DMS53 (cell line): ENCODE measurements around the gene EXD1.
"Not testable (repeated sequence)": the region's sequence is repeated elsewhere in the genome, so short reads cannot be mapped to it uniquely, and the experiment has no call there.

Experiments used
- DNase-seq: peaks from one replicate; lab custom pipeline; 2025; lab: John Stamatoyannopoulos, UW

Gene EXD1, protein sequence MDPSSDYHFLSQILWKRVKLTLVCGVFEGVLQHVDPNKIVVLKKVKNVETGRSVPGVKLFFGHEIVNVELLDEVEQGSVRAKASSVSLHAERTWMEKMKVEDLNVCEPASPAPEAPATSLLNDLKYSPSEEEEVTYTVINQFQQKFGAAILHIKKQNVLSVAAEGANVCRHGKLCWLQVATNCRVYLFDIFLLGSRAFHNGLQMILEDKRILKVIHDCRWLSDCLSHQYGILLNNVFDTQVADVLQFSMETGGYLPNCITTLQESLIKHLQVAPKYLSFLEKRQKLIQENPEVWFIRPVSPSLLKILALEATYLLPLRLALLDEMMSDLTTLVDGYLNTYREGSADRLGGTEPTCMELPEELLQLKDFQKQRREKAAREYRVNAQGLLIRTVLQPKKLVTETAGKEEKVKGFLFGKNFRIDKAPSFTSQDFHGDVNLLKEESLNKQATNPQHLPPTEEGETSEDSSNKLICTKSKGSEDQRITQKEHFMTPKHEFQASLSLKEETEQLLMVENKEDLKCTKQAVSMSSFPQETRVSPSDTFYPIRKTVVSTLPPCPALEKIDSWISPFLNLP

GRCh38 chr15:41230650-41231421, at the start of gene EXD1, which contains the start of gene CHP1:
EXD1 (minus strand) TSS chr15:41230757; CDS start chr15:41226575, 4,182 bp downstream.
CHP1 (plus strand) TSS chr15:41231268; CDS start chr15:41231383, 115 bp downstream.
- peak; percentile 97 for DNase-seq

DNA sequence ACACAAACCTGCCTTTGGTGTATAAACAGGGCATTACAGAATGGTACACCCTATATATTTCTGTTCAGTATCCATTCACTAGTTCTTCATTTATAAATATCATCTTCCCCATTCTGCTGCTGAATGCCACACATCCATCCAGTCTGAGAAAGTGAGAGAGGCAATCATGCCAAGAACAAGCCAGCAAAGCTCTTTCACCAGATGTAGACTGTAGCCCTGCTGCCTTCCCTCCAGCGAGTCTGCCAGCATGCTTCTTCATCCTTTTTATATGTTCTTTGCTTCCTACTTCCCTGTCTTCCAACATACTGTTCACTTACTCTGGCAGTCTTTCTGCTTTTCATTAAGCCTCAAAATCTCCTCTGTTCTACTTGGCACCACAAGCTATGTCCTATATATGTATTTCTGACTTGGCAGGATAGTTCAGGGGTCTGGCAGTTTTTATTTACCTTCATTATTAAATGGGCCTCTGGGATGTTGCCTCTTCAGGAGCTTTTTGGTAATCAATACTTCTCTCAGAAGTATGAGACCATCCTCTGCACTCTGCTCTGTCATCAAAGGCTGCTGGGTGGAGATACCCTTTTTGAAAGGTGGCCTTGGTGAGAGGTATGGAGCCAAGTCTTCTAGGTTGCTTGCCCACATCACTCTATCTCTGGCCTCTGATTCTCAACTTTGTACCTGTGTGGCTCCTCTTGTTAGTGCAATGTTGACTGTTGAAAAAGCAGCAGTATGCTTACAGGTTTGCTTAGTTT, 49.2 kb upstream of the EXD1 start:
- DNase-seq: no peak

GRCh38 chr15:41278319-41278718, 47.8 kb upstream of the EXD1 start:
- no peak for DNase-seq

- no peak for DNase-seq
These were observed 46.3 kb upstream of the EXD1 start for GRCh38 chr15:41276831-41277230.

DNA sequence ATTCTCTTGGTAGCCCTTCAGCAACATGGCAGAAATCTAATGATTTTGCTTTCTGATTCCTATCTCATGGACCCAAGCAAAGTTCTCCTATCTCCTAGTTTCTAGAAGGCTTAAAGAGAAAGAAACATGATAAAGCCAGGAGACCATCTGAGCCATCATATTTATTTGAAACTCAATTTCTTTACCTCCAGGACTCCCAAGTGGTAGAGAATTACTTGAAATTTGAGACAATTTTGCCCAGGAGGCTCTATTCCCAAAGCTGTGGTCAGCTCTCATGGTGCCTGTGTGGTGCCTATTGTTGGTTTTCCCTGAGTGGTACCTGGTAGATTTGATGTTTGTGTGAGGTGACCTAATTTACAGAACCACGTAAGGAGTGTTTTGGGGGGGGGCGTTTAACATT, 39.3 kb upstream of the EXD1 start:
- DNase-seq: no peak

DNA sequence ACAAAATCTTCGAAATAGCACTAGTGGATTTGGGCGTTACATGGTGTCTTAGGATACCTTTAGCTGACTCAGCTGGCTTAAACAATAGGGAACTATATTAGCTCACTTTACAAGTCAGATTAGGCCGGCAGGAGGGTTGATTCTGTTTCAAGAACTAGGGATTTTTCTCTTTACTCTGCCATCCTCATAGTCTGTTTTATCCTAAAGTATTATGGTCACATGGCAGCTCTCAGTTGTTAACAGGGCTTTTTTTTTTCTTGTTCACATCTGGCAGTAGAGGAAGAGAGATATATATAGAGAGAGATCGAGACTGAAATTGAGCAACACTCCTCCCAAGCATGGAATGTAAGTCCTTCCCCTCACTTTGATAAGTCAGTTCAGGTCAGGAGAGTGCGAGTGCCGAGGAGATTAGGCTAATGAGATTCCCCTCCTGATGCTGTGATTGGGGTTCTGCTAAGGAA, 33.4 kb upstream of the EXD1 start:
- DNase-seq: no peak

GRCh38 chr15:41262571-41262970, 32.0 kb upstream of the EXD1 start:
- DNase-seq: no peak

DNA sequence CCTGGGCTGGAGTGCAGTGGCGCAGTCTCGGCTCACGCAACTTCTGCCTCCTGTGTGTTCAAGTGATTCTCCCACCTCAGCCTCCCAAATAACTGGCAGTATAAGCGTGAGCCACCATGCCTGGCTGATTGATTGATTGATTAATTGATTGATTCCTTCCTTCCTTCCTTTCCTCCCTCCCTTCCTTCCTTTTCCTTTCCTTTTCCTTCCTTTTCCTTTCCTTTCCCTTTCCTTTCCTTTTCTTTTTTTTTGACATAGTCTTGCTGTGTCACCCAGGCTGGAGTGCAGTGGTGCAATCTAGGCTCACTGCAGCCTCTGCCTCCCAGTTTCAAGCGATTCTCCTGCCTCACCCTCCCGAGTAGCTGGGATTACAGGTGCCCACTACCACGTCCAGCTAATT, 30.4 kb upstream of the EXD1 start:
- DNase-seq: not testable (repeated sequence)

- DNase-seq: no peak
These were observed 29.1 kb upstream of the EXD1 start for GRCh38 chr15:41259546-41260189.

GRCh38 chr15:41258750-41259471, 28.4 kb upstream of the EXD1 start:
- no peak for DNase-seq

- no peak for DNase-seq
These were observed 26.1 kb upstream of the EXD1 start for GRCh38 chr15:41256577-41257038.

- no peak for DNase-seq
These were observed 25.5 kb upstream of the EXD1 start for GRCh38 chr15:41256103-41256502.

DNA sequence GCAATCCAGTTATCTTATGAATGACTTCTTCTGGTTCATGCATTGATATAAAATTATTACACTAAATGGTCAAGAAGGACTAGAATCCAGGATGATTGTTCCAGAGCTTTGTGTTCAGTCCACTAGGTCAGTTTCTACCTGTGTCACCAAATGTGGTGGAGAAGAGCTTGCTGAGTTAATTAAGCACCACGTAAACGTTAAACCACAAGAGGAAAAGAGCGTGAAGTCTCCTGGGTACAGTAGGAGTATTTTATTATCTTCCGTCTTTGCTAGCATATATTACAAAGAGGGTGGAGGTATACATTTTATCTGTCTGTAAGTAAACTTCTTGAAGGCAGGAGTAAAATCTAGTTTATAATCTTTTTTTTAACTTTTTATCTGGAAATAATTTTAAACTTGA, 24.0 kb upstream of the EXD1 start:
- no peak for DNase-seq

DNA sequence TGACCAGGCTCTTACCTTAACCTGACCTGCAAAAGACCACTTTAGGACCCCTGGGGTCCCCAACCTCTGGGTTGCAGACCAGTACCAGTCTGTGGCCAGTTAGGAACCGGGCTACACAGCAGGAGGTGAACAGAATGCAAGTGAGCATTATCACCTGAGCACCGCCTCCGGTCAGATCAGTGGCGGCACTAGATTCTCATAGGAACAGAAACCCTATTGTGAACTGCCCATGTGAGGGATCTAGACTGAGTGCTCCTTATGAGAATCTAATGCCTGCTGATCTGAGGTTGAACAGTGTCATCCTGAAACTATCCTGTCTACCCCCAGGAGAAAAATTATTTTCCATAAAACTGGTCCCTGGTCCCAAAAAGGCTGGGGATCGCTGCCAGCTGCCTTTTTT, 20.9 kb upstream of the EXD1 start:
- DNase-seq: no peak

GRCh38 chr15:41250745-41251144, 20.2 kb upstream of the EXD1 start:
- DNase-seq: not testable (repeated sequence)

DNA sequence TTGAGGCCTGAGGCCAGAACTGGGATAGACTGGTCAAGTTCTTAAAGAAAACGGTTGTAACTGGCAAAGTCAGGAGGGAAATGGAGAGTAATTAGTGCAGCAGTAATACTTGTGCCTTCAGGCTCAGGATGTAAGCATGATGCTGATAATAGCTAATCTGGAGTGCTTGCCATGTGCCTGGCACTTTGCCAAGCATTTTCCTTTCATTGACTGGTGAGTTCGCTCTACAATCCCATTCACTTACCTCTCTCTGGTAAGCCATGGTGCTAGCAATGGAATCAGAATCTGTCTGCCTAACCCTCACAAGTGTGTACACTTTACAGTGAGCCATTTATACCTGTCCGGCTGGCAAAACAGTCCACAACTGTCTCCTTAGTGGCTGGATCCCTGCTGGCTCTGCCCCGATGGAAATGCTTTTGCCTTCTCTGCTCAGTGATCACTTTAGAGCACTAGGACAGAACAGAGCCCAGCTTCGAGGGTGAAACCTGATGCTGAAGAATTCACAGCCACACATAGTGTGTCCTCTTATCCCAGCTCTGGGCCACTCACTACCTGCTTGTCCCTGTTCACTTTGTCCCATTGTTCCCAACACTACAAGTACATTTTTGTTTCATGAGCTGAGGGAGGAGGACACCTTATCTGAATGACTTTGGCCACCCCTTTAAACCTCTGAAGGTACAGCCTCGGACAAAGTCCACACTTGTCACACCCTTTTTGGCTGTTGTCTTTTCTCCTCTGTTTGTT, 10.8 kb upstream of the EXD1 start:
- no peak for DNase-seq

GRCh38 chr15:41238100-41238499, 7.5 kb upstream of the EXD1 start:
- DNase-seq: no peak

DNA sequence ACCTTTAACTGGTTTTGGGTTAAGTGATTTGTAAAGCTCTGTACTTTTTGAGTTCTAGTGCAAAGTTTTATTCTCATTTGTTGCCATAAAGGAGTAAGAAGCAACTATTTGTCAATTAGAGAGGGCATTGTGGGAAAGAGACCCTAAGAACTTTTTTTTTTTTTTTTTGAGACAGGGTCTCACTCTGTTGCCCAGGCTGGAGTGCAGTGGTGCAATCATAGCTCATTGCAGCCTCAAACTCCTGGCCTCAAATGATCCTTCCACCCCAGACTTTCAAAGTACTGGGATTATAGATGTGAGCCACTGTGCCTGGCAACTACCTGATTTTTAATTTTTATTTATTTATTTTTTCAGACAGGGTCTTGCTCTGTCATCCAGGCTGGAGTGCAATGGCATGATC, 5.4 kb upstream of the EXD1 start:
- DNase-seq: no peak

DNA sequence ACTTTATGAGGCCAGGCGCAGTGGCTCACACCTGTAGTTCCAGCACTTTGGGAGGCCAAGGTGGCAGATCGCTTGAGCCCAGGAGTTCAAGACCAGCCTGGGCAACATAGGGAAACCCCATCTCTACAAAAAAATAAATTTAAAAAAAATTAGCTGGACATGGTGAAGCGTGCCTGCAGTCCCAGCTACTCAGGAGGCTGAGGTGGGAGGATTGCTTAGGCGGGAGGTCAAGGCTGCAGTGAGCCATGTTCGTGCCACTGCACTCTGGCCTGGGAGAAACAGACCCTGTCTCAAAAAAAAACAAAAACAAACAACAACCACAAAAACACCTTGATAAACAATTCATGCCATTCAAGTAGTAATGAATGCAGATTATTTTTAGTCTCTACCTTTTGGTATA, 4.7 kb upstream of the EXD1 start:
- not testable (repeated sequence) for DNase-seq

GRCh38 chr15:41233367-41233771, 2.8 kb upstream of the EXD1 start:
- no peak for DNase-seq
